ENCODE measurements around the gene HIC1. TPM values are rescaled to one million over a fixed set of nuclear protein-coding genes. Genes with fewer than 3 reads are reported as not detected.

HIC1 gene
- total RNA-seq, 1 donor from 2014 or later, result 21.6 TPM

DNA sequence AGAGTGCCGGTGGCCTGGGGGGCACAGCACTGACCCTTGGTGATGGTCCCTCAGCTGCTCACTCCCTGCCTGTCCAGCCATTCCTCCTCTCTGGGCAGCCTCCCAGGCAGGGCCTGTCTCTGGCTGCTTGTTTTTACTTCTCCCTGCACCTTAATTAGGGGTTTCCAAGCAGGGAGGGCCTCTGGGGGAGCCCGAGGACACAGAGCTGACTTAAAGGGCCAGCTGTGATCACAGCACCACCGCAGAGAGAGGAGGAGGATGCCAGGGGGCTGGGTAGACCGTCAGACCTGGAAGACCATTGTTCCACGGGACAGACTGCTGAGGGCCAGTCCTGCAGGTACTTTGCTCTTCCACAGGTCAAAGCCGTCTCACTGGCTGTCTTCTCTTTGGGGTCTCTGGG lies 26.2 kb upstream of the HIC1 start:
- Mint-ChIP-seq H3K4me3 (peak overlapping the region; percentile 73), H3K27me3 (peaks cover 44% of the 10 kb centered on the region)

GRCh38 chr17:2029911-2030778 lies 24.8 kb upstream of the HIC1 start, which contains the start of gene DPH1:
TSS of gene DPH1 (plus strand) at chr17:2030153. CDS start at chr17:2030170, 17 bp downstream.
- peaks cover 4% of the 10 kb centered on the region for H3K9me3 Mint-ChIP-seq
- no peak for TF ChIP-seq CTCF (conservative IDR thresholded peaks at IDR 0.05)
- peak; percentile 90 for DNase-seq (ENCODE audit: extremely low spot score, unreplicated experiment)
- H3K4me3 Mint-ChIP-seq, result peak within 1 kb of the TSS; percentile 98
- peak within 1 kb of the TSS; percentile 90 for H3K27ac Mint-ChIP-seq
- H3K27me3 Mint-ChIP-seq, result peaks cover 40% of the 10 kb centered on the region
- no peaks in the 10 kb centered on the region for H3K36me3 Mint-ChIP-seq
- H3K4me1 Mint-ChIP-seq (ENCODE audit: unreplicated experiment), result peaks cover 19% of the 10 kb centered on the region

More for the DNA sequence above, 26.2 kb upstream of the HIC1 start:
- DNase-seq (ENCODE audit: extremely low spot score, unreplicated experiment), result no peak
- Mint-ChIP-seq H3K36me3 (no peaks in the 10 kb centered on the region), H3K9me3 (peaks cover 4% of the 10 kb centered on the region), H3K27ac (no peak overlapping the region), H3K4me1 (ENCODE audit: unreplicated experiment) (peaks cover 19% of the 10 kb centered on the region)
- TF ChIP-seq CTCF (conservative IDR thresholded peaks at IDR 0.05), result no peak

DNA sequence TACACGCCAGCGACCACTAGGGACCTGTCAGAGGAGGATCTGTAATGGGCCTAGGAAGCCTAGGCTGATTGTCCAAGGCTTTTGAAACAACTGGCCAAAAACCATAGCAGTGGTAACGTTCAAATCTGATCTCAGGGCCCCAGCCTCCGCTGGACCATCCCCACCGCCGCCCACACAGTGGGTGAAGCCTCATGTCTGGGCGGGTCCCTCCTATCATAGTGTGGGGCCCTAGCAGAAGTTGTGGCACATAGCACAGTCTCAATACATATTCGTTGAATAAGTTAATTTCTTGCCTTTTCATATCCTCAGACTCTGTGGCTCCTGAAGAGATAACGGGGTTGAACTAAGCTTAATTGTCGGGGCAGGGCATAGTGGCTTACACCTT lies 24.1 kb upstream of the HIC1 start:
- TF ChIP-seq CTCF (conservative IDR thresholded peaks at IDR 0.05), result peak; percentile 78
- H3K4me1 Mint-ChIP-seq (ENCODE audit: unreplicated experiment), result peaks cover 19% of the 10 kb centered on the region
- H3K9me3 Mint-ChIP-seq, result peaks cover 4% of the 10 kb centered on the region

DNA sequence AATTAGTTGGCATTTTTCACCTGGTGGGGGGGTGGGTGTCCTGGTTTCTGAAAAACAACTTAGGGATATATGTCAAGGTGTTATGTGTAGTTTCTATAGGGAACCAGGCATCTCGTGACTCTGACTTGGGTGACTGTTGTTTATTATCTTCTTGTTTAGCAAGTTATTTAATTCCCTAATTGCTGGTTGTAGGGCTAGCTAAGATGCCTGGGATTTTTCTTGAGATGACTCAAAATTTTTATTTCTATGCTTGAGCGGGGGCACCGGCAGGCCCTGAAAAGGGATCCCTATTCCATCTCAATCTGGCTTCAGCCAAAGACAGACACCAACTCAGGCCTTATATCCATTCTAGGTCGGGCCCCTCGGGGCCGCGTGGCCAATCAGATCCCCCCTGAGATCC lies 21.8 kb upstream of the HIC1 start:
- peaks cover 14% of the 10 kb centered on the region for H3K4me1 Mint-ChIP-seq (ENCODE audit: unreplicated experiment)
- H3K36me3 Mint-ChIP-seq, result peaks cover 4% of the 10 kb centered on the region
- H3K27ac Mint-ChIP-seq, result no peak overlapping the region
- peak overlapping the region; percentile 23 for H3K4me3 Mint-ChIP-seq
- no peaks in the 10 kb centered on the region for H3K9me3 Mint-ChIP-seq
- peaks cover 13% of the 10 kb centered on the region for H3K27me3 Mint-ChIP-seq
- TF ChIP-seq CTCF (conservative IDR thresholded peaks at IDR 0.05), result no peak
- DNase-seq (ENCODE audit: extremely low spot score, unreplicated experiment), result no peak

More for the DNA sequence above, 24.1 kb upstream of the HIC1 start:
- Mint-ChIP-seq H3K27me3 (peaks cover 34% of the 10 kb centered on the region), H3K27ac (peak overlapping the region; percentile 90), H3K4me3 (peak overlapping the region; percentile 98), H3K36me3 (no peaks in the 10 kb centered on the region)
- DNase-seq (ENCODE audit: extremely low spot score, unreplicated experiment), result no peak

GRCh38 chr17:2034157-2034556 lies 20.7 kb upstream of the HIC1 start:
- Mint-ChIP-seq H3K27ac (no peak overlapping the region), H3K4me1 (ENCODE audit: unreplicated experiment) (peaks cover 14% of the 10 kb centered on the region), H3K27me3 (peaks cover 4% of the 10 kb centered on the region), H3K9me3 (no peaks in the 10 kb centered on the region), H3K36me3 (peaks cover 4% of the 10 kb centered on the region), H3K4me3 (no peak overlapping the region)
- TF ChIP-seq CTCF (conservative IDR thresholded peaks at IDR 0.05), result no peak
- no peak for DNase-seq (ENCODE audit: extremely low spot score, unreplicated experiment)

All from type B pancreatic cell (in vitro differentiated cells).